ENCODE data around the gene SRF. TPM values are rescaled to one million over a fixed set of nuclear protein-coding genes. Genes with fewer than 3 reads are reported as not detected.

The SRF gene
- total RNA-seq, 1 donor from 2014 or later, result 15.0 TPM

DNA sequence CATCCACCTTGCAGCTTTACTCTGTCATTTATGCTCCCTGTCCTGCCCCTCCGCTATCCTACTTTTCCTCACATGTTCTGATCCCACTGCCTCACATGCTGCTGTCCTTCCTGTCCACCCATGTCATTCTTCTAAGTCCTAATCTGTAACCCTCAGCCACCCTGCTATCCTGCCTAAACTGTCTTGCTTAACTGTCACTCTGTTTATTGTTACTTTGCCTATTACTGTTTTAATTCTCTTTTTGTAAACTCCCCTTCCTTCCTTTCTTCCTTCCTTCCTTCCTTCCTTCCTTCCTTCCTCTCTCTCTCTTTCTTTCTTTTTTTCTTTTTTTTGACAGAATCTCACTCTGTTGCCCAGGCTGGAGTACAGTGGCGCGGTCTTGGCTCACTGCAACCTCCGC lies 12.4 kb downstream of the SRF start:
- no peak overlapping the region for H3K27ac ChIP-seq
- no peaks in the 10 kb centered on the region for H3K4me1 ChIP-seq

DNA sequence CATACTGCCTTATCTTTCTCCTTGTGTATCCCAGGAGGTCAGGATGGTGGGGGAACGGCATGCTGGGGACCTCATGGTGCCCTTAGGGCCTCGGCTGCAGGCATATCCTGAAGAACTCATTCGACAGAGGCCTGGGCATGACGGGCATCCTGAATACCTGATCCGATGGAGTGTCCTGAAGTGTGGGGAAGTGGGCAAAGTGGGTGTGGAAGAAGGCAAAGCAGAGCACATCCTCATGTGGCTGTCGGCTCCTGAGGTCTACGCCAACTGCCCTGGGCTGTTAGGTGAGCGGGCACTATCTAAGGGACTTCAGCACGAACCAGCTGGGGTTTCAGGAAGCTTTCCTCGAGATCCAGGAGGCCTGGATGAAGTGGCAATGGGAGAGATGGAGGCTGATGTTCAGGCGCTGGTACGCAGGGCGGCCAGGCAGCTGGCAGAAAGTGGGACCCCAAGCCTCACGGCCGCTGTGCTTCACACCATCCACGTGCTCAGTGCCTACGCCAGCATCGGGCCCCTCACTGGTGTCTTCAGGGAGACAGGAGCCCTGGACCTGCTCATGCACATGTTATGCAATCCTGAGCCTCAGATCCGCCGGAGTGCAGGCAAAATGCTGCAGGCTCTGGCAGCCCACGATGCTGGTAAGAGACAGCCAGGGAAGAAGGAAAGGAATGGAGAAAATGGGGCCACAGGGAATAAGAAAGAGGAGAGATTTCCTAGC lies 13.4 kb downstream of the SRF start:
- Mint-ChIP-seq H3K36me3 (peaks cover 16% of the 10 kb centered on the region), H3K27ac (no peak overlapping the region), H3K27me3 (ENCODE audit: insufficient read depth, low read depth) (peaks cover 7% of the 10 kb centered on the region), H3K4me1 (peaks cover 20% of the 10 kb centered on the region), H3K4me3 (no peak overlapping the region), H3K9me3 (no peaks in the 10 kb centered on the region)
- no peak for DNase-seq (ENCODE audit: low spot score)
- no peaks in the 10 kb centered on the region for H3K36me3 ChIP-seq
- H3K27me3 ChIP-seq, result no peaks in the 10 kb centered on the region
- no peak overlapping the region for H2AFZ ChIP-seq (replicated peaks)
- H3K79me2 ChIP-seq (ENCODE audit: low read depth), result no peaks in the 10 kb centered on the region
- no peak overlapping the region for H3K4me2 ChIP-seq
- no peaks in the 10 kb centered on the region for H3K9me3 ChIP-seq (ENCODE audit: low read depth)
- no peaks in the 10 kb centered on the region for H3K4me1 ChIP-seq
- no peak overlapping the region for H3K4me3 ChIP-seq
- no peaks in the 10 kb centered on the region for H4K20me1 ChIP-seq (ENCODE audit: low read depth)
- no peak overlapping the region for H3K9ac ChIP-seq
- TF ChIP-seq EZH2phosphoT487 (IDR thresholded peaks at IDR 0.05) (no peak), EZH2 (IDR thresholded peaks at IDR 0.05) (no peak)
- TF ChIP-seq, protein P1, sequence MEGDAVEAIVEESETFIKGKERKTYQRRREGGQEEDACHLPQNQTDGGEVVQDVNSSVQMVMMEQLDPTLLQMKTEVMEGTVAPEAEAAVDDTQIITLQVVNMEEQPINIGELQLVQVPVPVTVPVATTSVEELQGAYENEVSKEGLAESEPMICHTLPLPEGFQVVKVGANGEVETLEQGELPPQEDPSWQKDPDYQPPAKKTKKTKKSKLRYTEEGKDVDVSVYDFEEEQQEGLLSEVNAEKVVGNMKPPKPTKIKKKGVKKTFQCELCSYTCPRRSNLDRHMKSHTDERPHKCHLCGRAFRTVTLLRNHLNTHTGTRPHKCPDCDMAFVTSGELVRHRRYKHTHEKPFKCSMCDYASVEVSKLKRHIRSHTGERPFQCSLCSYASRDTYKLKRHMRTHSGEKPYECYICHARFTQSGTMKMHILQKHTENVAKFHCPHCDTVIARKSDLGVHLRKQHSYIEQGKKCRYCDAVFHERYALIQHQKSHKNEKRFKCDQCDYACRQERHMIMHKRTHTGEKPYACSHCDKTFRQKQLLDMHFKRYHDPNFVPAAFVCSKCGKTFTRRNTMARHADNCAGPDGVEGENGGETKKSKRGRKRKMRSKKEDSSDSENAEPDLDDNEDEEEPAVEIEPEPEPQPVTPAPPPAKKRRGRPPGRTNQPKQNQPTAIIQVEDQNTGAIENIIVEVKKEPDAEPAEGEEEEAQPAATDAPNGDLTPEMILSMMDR (IDR thresholded peaks at IDR 0.05), result no peak
- no peak overlapping the region for H3K27ac ChIP-seq
- peaks cover 30% of the 10 kb centered on the region for H3F3A ChIP-seq (ENCODE audit: low read depth)

More for the DNA sequence above, 12.4 kb downstream of the SRF start:
- Histone ChIP-seq H3K4me2 (no peak overlapping the region), H3K27me3 (no peaks in the 10 kb centered on the region), H2AFZ (replicated peaks) (no peak overlapping the region), H3K9me3 (ENCODE audit: low read depth) (no peaks in the 10 kb centered on the region), H4K20me1 (ENCODE audit: low read depth) (no peaks in the 10 kb centered on the region), H3F3A (ENCODE audit: low read depth) (peaks cover 30% of the 10 kb centered on the region), H3K79me2 (ENCODE audit: low read depth) (no peaks in the 10 kb centered on the region), H3K36me3 (no peaks in the 10 kb centered on the region), H3K4me3 (no peak overlapping the region), H3K9ac (no peak overlapping the region)
- no peak for TF ChIP-seq EZH2phosphoT487 (IDR thresholded peaks at IDR 0.05)
- H3K27ac Mint-ChIP-seq, result no peak overlapping the region
- DNase-seq (ENCODE audit: low spot score), result no peak
- H3K9me3 Mint-ChIP-seq, result no peaks in the 10 kb centered on the region
- H3K27me3 Mint-ChIP-seq (ENCODE audit: insufficient read depth, low read depth), result peaks cover 8% of the 10 kb centered on the region
- H3K4me1 Mint-ChIP-seq, result peaks cover 20% of the 10 kb centered on the region
- H3K36me3 Mint-ChIP-seq, result peaks cover 17% of the 10 kb centered on the region
- H3K4me3 Mint-ChIP-seq, result peak overlapping the region; percentile 89

DNA sequence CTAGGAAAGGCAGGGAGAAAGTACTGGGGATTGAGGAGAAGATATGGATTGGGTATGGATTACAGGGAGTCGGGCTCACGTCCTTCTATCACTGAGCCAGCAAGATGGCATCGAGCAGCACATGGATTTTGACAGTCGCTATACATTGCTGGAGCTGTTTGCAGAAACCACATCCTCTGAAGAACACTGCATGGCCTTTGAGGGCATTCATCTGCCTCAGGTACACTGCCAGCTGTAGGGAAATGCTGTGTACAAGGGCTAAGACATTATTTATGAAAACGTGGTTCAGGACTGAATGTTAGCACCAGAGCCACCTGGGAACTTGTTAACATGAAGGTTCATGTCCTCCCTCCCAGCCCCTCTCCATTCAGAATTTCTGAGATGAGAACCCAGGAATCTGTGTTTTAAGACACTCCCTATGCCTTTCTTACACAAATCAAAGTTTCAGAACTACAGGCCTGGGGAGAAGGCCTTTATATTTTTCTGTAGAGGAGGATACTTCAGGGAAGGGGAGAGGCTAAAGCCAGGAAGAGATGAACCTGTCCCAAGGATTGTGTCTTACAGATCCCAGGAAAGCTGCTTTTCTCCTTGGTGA lies 14.4 kb downstream of the SRF start:
- Mint-ChIP-seq H3K4me3 (no peak overlapping the region), H3K27ac (no peak overlapping the region), H3K9me3 (no peaks in the 10 kb centered on the region), H3K4me1 (peaks cover 20% of the 10 kb centered on the region), H3K27me3 (ENCODE audit: insufficient read depth, low read depth) (peaks cover 7% of the 10 kb centered on the region), H3K36me3 (peaks cover 16% of the 10 kb centered on the region)
- no peaks in the 10 kb centered on the region for H3K27me3 ChIP-seq
- H4K20me1 ChIP-seq (ENCODE audit: low read depth), result no peaks in the 10 kb centered on the region
- H3K4me2 ChIP-seq, result no peak overlapping the region
- H3K4me3 ChIP-seq, result no peak overlapping the region
- H3K36me3 ChIP-seq, result peaks cover 3% of the 10 kb centered on the region
- peaks cover 29% of the 10 kb centered on the region for H3F3A ChIP-seq (ENCODE audit: low read depth)
- TF ChIP-seq, protein P1 (IDR thresholded peaks at IDR 0.05), result no peak
- no peak for TF ChIP-seq EZH2phosphoT487 (IDR thresholded peaks at IDR 0.05)
- no peak for TF ChIP-seq EZH2 (IDR thresholded peaks at IDR 0.05)
- no peak overlapping the region for H2AFZ ChIP-seq (replicated peaks)
- H3K4me1 ChIP-seq, result no peaks in the 10 kb centered on the region
- H3K9ac ChIP-seq, result no peak overlapping the region
- DNase-seq (ENCODE audit: low spot score), result no peak
- no peaks in the 10 kb centered on the region for H3K79me2 ChIP-seq (ENCODE audit: low read depth)
- H3K27ac ChIP-seq, result no peak overlapping the region
- no peaks in the 10 kb centered on the region for H3K9me3 ChIP-seq (ENCODE audit: low read depth)

DNA sequence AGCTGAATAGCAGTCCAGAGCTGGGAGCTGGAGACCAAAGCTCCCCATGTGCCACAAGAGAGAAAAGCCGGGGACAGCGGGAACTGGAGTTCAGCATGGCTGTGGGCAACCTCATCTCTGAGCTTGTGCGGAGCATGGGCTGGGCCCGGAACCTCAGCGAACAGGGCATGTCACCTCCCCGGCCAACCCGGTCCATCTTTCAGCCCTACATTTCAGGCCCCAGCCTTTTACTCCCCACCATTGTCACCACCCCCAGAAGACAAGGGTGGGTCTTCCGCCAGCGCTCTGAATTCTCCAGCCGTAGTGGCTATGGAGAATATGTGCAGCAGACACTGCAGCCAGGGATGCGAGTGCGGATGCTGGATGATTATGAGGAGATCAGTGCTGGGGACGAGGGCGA lies 14.9 kb downstream of the SRF start:
- H3K27me3 ChIP-seq, result no peaks in the 10 kb centered on the region
- no peaks in the 10 kb centered on the region for H4K20me1 ChIP-seq (ENCODE audit: low read depth)
- H3K27ac ChIP-seq, result no peak overlapping the region
- no peak for DNase-seq (ENCODE audit: low spot score)
- peaks cover 16% of the 10 kb centered on the region for H3K36me3 Mint-ChIP-seq
- H3K9me3 ChIP-seq (ENCODE audit: low read depth), result no peaks in the 10 kb centered on the region
- H3K4me1 Mint-ChIP-seq, result peaks cover 19% of the 10 kb centered on the region
- H2AFZ ChIP-seq (replicated peaks), result no peak overlapping the region
- no peak overlapping the region for H3K4me3 ChIP-seq
- no peak for TF ChIP-seq EZH2 (IDR thresholded peaks at IDR 0.05)
- no peak for TF ChIP-seq EZH2phosphoT487 (IDR thresholded peaks at IDR 0.05)
- TF ChIP-seq, protein P1 (IDR thresholded peaks at IDR 0.05), result no peak
- no peak overlapping the region for H3K4me2 ChIP-seq
- peaks cover 7% of the 10 kb centered on the region for H3K27me3 Mint-ChIP-seq (ENCODE audit: insufficient read depth, low read depth)
- H3K9me3 Mint-ChIP-seq, result no peaks in the 10 kb centered on the region
- H3F3A ChIP-seq (ENCODE audit: low read depth), result peaks cover 23% of the 10 kb centered on the region
- H3K4me3 Mint-ChIP-seq, result no peak overlapping the region
- peaks cover 3% of the 10 kb centered on the region for H3K36me3 ChIP-seq
- no peak overlapping the region for H3K9ac ChIP-seq
- no peak overlapping the region for H3K27ac Mint-ChIP-seq
- H3K79me2 ChIP-seq (ENCODE audit: low read depth), result no peaks in the 10 kb centered on the region
- no peaks in the 10 kb centered on the region for H3K4me1 ChIP-seq
